HepG2 (cell line): ENCODE results near the gene XRN1. TPM values are rescaled to one million over a fixed set of nuclear protein-coding genes. Genes with fewer than 3 reads are reported as not detected.

Source experiments
- ATAC-seq: fragments of 200-7000 bp; cut with Tn5 transposase; 3 replicates; pipeline ENCODE4 v1.9.1; 2020; ENCODE audit warnings: mild to moderate bottlenecking, moderate library complexity
- BruUV-seq: library from RNA; stranded (reverse); fragments of 400-500 nt; replicated peaks from 2 replicates; lab custom pipeline; 2021; lab: Mats Ljungman, UMichigan
- CTCF ChIA-PET: fragments of 300-600 bp; formaldehyde crosslinking; extraction: SDS; loops from one replicate; lab custom pipeline; 2021; ENCODE audit warnings: low total read pairs, inconsistent platforms, low intra/inter-chr PET ratio; lab: Yijun Ruan, JAX
- POLR2A ChIA-PET: fragments of 350-600 bp; sonication (Branson Sonifier 250); formaldehyde crosslinking; loops from one replicate; lab custom pipeline; 2020; ENCODE audit warnings: antibody characterized with exemption, inconsistent platforms; lab: Yijun Ruan, JAX
- DNase-seq: peaks from one replicate; pipeline ENCODE4 v3.0.0-alpha.2; 2015; ENCODE audit warnings: low spot score
- FAIRE-seq: peaks from 3 replicates; lab custom pipeline; 2011; peaks lifted over from hg19 to GRCh38; lab: Jason Lieb, UNC
- H2AFZ ChIP-seq: one replicate; pipeline ENCODE4 v1.6.1; 2011; ENCODE audit warnings: low read length, inconsistent platforms
- H3K27ac ChIP-seq: fragments of 300-600 bp; 3 replicates; pipeline ENCODE4 v1.8.0; 2011; ENCODE audit warnings: mixed run types, mild to moderate bottlenecking, mixed read lengths, low read length, inconsistent platforms; ENCODE audit not compliant: insufficient read depth; ENCODE audit errors: extremely low read length
- H3K27me3 ChIP-seq, 2 experiments: fragments of 200-600 bp in 1 of 2; 2 replicates in 1 of 2; 3 replicates in 1 of 2; pipeline versions ENCODE4 v1.6.0 to v1.8.0; 2011; ENCODE audit warnings: low read length in 2 of 2, mild to moderate bottlenecking in 2 of 2, moderate library complexity in 2 of 2, inconsistent platforms in 1 of 2; ENCODE audit not compliant: insufficient read depth in 2 of 2, control insufficient read depth in 1 of 2
- H3K36me3 ChIP-seq, 2 experiments: fragments of 200-600 bp in 1 of 2; replicated peaks in 1 of 2; 2 replicates in 1 of 2; 3 replicates in 1 of 2; pipeline versions ENCODE4 v1.5.1 to v1.8.0; 2011; ENCODE audit warnings: low read length in 2 of 2, inconsistent platforms in 1 of 2; ENCODE audit not compliant: insufficient read depth in 2 of 2, control insufficient read depth in 1 of 2
- H3K4me1 ChIP-seq: 2 replicates; pipeline ENCODE4 v1.5.1; 2012; ENCODE audit warnings: low read length, inconsistent platforms; ENCODE audit not compliant: insufficient read depth
- H3K4me2 ChIP-seq: 2 replicates; pipeline ENCODE4 v1.6.0; 2011; ENCODE audit warnings: low read depth, low read length, inconsistent platforms
- H3K4me3 ChIP-seq, 3 experiments: fragments of 200-600 bp in 1 of 3; sonication (generic), shearing (Covaris generic) in 1 of 3; replicated peaks in 1 of 3; 2 replicates each; pipeline ENCODE4 v1.5.1; 2011 to 2016; ENCODE audit warnings: low read length in 3 of 3, inconsistent platforms in 2 of 3, low read depth in 2 of 3, mild to moderate bottlenecking in 2 of 3, control low read depth in 1 of 3, mixed read lengths in 1 of 3; ENCODE audit not compliant: insufficient read depth in 1 of 3
- H3K79me2 ChIP-seq: one replicate; pipeline ENCODE4 v1.6.1; 2011; ENCODE audit warnings: low read length, inconsistent platforms; ENCODE audit not compliant: insufficient read depth
- H3K9ac ChIP-seq: 2 replicates; pipeline ENCODE4 v1.6.0; 2011; ENCODE audit warnings: mild to moderate bottlenecking, low read depth, low read length, inconsistent platforms; ENCODE audit not compliant: insufficient read depth
- H3K9me3 ChIP-seq: 2 replicates; pipeline ENCODE4 v1.5.1; 2012; ENCODE audit warnings: mild to moderate bottlenecking, low read length
- H4K20me1 ChIP-seq: 2 replicates; pipeline ENCODE4 v1.6.0; 2011; ENCODE audit warnings: inconsistent platforms, mild to moderate bottlenecking, low read length, moderate library complexity; ENCODE audit not compliant: insufficient read depth
- HMGA1 ChIP-seq: sonication (generic); formaldehyde crosslinking; conservative IDR thresholded peaks from 2 replicates; pipeline ENCODE4 v1.4.0; 2020; ENCODE audit warnings: missing genetic modification reagents
- ISL2 ChIP-seq: sonication (generic); formaldehyde crosslinking; IDR thresholded peaks from 2 replicates; pipeline ENCODE4 v1.5.0; 2020; ENCODE audit warnings: missing genetic modification reagents
- JDP2 ChIP-seq: sonication (generic); formaldehyde crosslinking; IDR thresholded peaks from 2 replicates; pipeline ENCODE4 v1.8.1; 2022; ENCODE audit warnings: missing genetic modification reagents, borderline replicate concordance
- KDM5A ChIP-seq: fragments of 200-600 bp; sonication (generic); IDR thresholded peaks from 2 replicates; pipeline ENCODE4 v1.7.0; 2018; ENCODE audit warnings: antibody characterized with exemption, mild to moderate bottlenecking, low read length, borderline replicate concordance
- PCBP2 ChIP-seq: fragments of 200-400 bp; formaldehyde crosslinking; optimal IDR thresholded peaks from 2 replicates; pipeline ENCODE3; 2018; ENCODE audit warnings: low read length, low read depth; ENCODE audit not compliant: poor library complexity, severe bottlenecking
- SIN3B ChIP-seq: fragments of 150-350 bp; IDR thresholded peaks from 2 replicates; pipeline ENCODE4 v1.6.1; 2014; ENCODE audit warnings: low read length
- ZNF891 ChIP-seq: sonication (generic); formaldehyde crosslinking; IDR thresholded peaks from 2 replicates; pipeline ENCODE4 v1.5.0; 2020; ENCODE audit warnings: mild to moderate bottlenecking, missing genetic modification reagents
- WGBS: methylation state at CpG from one replicate; pipeline ENCODE4 v1.1.6; 2017; ENCODE audit warnings: low lambda C conversion rate; 5-methylcytosine and 5-hydroxymethylcytosine counted together
- in situ Hi-C: cut with HindIII; loops from 2 replicates; pipeline ENCODE4 v1.10.0; 2017; ENCODE audit warnings: low pct_unique_long_range_greater_than_20kb; ENCODE audit not compliant: extremely low pct_ligation_motif_present
- intact Hi-C: fragments of 100-400 bp; cut with micrococcal nuclease; formaldehyde crosslinking; loops from one replicate; pipeline ENCODE4 v1.10.0; 2022; ENCODE audit not compliant: unreplicated experiment
- polyA plus RNA-seq, 8 experiments: library from polyadenylated mRNA; depleted of rRNA in 3 of 8; stranded (reverse) in 7 of 8; unstranded in 1 of 8; fragments of >200 nt; fragmentation: Illumina TruSeq in 4 of 8; extraction: Trizol in 4 of 8; gene quantifications; 2 replicates each; pipeline versions ENCODE4 v1.2.1 to v1.2.3, GENCODE V29; 2011 to 2016; ENCODE audit warnings: low read depth in 4 of 8, missing spikeins in 1 of 8, mixed read lengths in 1 of 8; ENCODE audit not compliant: insufficient read depth in 1 of 8
- total RNA-seq, 5 experiments: library from RNA; depleted of rRNA; stranded (reverse); fragments of >200 nt; fragmentation: Illumina TruSeq; extraction: Trizol; gene quantifications; 2 replicates each; pipeline ENCODE4 v1.2.3, GENCODE V29; 2016; ENCODE audit warnings: low read depth in 1 of 5
- TF ChIP-seq, protein P1 (sequence below): sonication (generic); formaldehyde crosslinking; IDR thresholded peaks from 2 replicates; pipeline ENCODE4 v1.4.0; 2020; ENCODE audit warnings: mild to moderate bottlenecking, missing genetic modification reagents

Gene XRN1
- total and polyA plus RNA-seq, 2 of the 13 experiments (the other 11 are each of a cell fraction or from before 2014, with no cell fraction given) = 13.2 to 13.3 TPM

DNA sequence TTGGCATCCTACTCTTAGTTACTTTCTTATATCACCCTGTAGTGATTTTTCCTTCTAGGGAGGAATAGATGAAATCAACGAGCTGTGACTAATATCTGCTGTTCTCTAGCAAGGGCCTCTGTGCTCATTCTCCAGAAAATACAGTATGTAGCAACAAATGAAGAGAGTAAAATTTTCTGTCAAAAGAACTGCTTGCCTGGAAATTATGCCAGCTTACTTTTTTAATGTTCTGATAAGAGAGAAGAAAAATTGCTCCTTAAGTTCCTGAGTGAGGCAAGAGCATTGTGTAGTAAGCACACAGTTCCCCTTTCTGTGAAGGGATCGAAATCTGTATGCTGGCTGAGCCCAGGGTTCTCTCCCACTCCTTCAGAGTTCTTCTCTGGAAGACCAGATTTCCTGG, 171.1 kb downstream of the XRN1 start (continued):
- TF ChIP-seq, protein P1, sequence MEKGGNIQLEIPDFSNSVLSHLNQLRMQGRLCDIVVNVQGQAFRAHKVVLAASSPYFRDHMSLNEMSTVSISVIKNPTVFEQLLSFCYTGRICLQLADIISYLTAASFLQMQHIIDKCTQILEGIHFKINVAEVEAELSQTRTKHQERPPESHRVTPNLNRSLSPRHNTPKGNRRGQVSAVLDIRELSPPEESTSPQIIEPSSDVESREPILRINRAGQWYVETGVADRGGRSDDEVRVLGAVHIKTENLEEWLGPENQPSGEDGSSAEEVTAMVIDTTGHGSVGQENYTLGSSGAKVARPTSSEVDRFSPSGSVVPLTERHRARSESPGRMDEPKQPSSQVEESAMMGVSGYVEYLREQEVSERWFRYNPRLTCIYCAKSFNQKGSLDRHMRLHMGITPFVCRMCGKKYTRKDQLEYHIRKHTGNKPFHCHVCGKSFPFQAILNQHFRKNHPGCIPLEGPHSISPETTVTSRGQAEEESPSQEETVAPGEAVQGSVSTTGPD (CRISPR knock-in tag) = no peak
- TF ChIP-seq ISL2 (CRISPR knock-in tag) (no peak), HMGA1 (CRISPR knock-in tag) (no peak), SIN3B (no peak), KDM5A (no peak), ZNF891 (CRISPR knock-in tag) (no peak)

DNA sequence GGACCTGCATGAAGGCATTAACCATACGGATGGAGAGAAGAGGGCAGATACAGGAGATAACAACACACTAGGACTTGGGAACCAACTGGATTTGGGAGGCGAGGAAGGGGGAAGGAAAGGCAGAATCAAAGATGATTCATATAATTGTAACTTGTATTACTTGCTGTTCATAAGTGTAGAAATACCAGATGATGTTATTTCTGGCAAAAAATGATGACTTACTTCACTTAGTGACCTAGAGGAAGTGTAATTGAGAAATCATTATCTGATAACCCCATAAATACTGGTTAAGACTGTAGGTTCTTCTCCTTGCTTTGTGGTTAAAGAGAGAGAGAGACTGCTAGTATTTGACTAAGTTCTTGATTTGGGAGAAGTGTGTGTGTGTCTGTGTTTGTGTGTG, 172.0 kb downstream of the XRN1 start:
- CTCF ChIA-PET = no interaction called here
- no peak for FAIRE-seq
- no peaks in the 10 kb centered on the region for H3K36me3 ChIP-seq
- TF ChIP-seq PCBP2 (no peak), JDP2 (CRISPR knock-in tag) (no peak)
- no TSS peak for BruUV-seq
- no peaks in the 10 kb centered on the region for H3K9me3 ChIP-seq
- no peak overlapping the region for H3K4me3 ChIP-seq
- no peaks in the 10 kb centered on the region for H4K20me1 ChIP-seq
- no peak overlapping the region for H2AFZ ChIP-seq
- no peak overlapping the region for H3K4me2 ChIP-seq
- WGBS = 63% methylated on average over 2 of the region's 2 CpGs
- peaks cover 6% of the 10 kb centered on the region; the same call in 1 of the 2 replicates for H3K4me1 ChIP-seq
- POLR2A ChIA-PET = no interaction called here
- in situ Hi-C loops = loop anchor here (5.0 to 10.0 kb wide), 3 partner anchors 91 to 311 kb away; no protein-coding TSS in a partner anchor
- intact Hi-C loops = no loop called here
- no peaks in the 10 kb centered on the region for H3K79me2 ChIP-seq
- no peak overlapping the region for H3K27ac ChIP-seq
- no peak for DNase-seq
- H3K27me3 ChIP-seq = no peaks in the 10 kb centered on the region
- H3K9ac ChIP-seq = no peak overlapping the region
- ATAC-seq = no peak
